SK-N-SH treated with all-trans-retinoic acid at 6 μM for 48 hours (cell line): ENCODE measurements around the gene POM121C.
"Not testable (repeated sequence)": the region's sequence is repeated elsewhere in the genome, so short reads cannot be mapped to it uniquely, and the experiment has no call there.

Source experiments
- ATAC-seq: fragments of 200-7000 bp; cut with Tn5 transposase; 3 replicates; pipeline ENCODE4 v1.9.1; 2020; ENCODE audit warnings: mild to moderate bottlenecking, moderate library complexity

POM121C gene

GRCh38 chr7:75398771-75399700 lies 87.1 kb downstream of the POM121C start:
- peak; percentile 4; the same call in 1 of the 3 replicates for ATAC-seq

- ATAC-seq: not testable (repeated sequence)
These were observed 88.2 kb downstream of the POM121C start for GRCh38 chr7:75397865-75398264.

GRCh38 chr7:75395329-75395728 lies 90.8 kb downstream of the POM121C start, which contains the start of gene TRIM73:
Gene TRIM73 (plus strand): TSS chr7:75395629. CDS start chr7:75398934, 3,305 bp downstream.
- ATAC-seq: not testable (repeated sequence)

- peak; percentile 17 for ATAC-seq
These were observed 92.9 kb downstream of the POM121C start for GRCh38 chr7:75393194-75393593.

- ATAC-seq: peak; percentile 47
These were observed 111.4 kb downstream of the POM121C start for GRCh38 chr7:75374519-75375317.

GRCh38 chr7:75374144-75374518 lies 112.0 kb downstream of the POM121C start:
- ATAC-seq: peak; percentile 19

- not testable (repeated sequence) for ATAC-seq
These were observed 118.8 kb downstream of the POM121C start for GRCh38 chr7:75367313-75367712.
